Spleen (tissue), 7 donors: ENCODE results near the gene NMNAT2.

Experiments
- POLR2A ChIP-seq, 3 donors: fragments of 450-650 bp; IDR thresholded peaks; one replicate each; pipeline ENCODE4 v1.5.1; 2017; ENCODE audit warnings: antibody characterized with exemption in 3 of 3, mild to moderate bottlenecking in 1 of 3
- POLR2AphosphoS5 ChIP-seq, 3 donors: sonication (generic); formaldehyde crosslinking; IDR thresholded peaks; one replicate each; pipeline ENCODE4 v1.5.1; 2017; ENCODE audit warnings: antibody characterized with exemption in 3 of 3
- TF ChIP-seq, protein P1 (sequence below), 11 experiments: fragments of 200-600 bp in 7 of 11; fragments of 450-650 bp in 4 of 11; sonication (generic) in 4 of 11; IDR thresholded peaks in 8 of 11; conservative IDR thresholded peaks in 3 of 11; 1 replicate in 7 of 11; 2 replicates in 4 of 11; pipeline versions ENCODE4 v1.4.0 to v1.8.0; 2016 to 2021; ENCODE audit warnings: antibody characterized with exemption in 11 of 11, inconsistent platforms in 4 of 11, mild to moderate bottlenecking in 1 of 11
- donor health status: DM: no; HTN: no; CAD: no; lungs with moderate emphysema.
- donor health status: DM: no; HTN: no; CAD: no.
- donor health status: DM: no; HTN: no; CAD: no.

DNA sequence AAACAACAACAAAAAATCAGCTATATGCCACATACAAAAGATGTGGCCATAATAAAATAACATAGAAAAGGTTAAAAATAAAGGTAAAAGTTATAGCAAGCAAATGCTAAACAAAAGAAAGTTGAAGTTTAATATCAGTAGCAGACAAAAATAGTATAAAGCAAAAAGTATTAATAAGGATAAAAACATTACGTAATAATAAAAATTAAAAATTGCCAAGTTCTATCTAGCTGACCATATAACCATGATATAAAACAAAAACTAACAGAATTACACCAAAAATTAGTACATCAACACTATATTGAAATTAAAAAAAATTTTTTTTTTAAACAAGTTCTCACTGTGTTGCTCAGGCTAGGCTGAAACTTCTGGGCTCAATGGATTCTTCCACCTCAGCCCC lies 38.6 kb upstream of the NMNAT2 start:
- no peak for TF ChIP-seq POLR2A (IDR thresholded peaks at IDR 0.05)
- TF ChIP-seq, protein P1, sequence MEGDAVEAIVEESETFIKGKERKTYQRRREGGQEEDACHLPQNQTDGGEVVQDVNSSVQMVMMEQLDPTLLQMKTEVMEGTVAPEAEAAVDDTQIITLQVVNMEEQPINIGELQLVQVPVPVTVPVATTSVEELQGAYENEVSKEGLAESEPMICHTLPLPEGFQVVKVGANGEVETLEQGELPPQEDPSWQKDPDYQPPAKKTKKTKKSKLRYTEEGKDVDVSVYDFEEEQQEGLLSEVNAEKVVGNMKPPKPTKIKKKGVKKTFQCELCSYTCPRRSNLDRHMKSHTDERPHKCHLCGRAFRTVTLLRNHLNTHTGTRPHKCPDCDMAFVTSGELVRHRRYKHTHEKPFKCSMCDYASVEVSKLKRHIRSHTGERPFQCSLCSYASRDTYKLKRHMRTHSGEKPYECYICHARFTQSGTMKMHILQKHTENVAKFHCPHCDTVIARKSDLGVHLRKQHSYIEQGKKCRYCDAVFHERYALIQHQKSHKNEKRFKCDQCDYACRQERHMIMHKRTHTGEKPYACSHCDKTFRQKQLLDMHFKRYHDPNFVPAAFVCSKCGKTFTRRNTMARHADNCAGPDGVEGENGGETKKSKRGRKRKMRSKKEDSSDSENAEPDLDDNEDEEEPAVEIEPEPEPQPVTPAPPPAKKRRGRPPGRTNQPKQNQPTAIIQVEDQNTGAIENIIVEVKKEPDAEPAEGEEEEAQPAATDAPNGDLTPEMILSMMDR (IDR thresholded peaks at IDR 0.05 in 8 of 11, conservative IDR thresholded peaks at IDR 0.05 in 3 of 11) = no peak
- no peak for TF ChIP-seq POLR2AphosphoS5 (IDR thresholded peaks at IDR 0.05)
